Neural cell (in vitro differentiated cells): ENCODE measurements around the gene GHRL. TPM values are rescaled to one million over a fixed set of nuclear protein-coding genes. Genes with fewer than 3 reads are reported as not detected.

ENCODE experiments used
- H2AFZ ChIP-seq: fragments of 200-600, 300-800 bp; sonication (generic), shearing (Covaris generic); 2 replicates; pipeline ENCODE4 v1.6.0; 2014; ENCODE audit warnings: low read depth, mild to moderate bottlenecking, antibody characterized with exemption, low read length, moderate library complexity
- H3F3A ChIP-seq: fragments of 200-600 bp; shearing (Covaris generic); 2 replicates; pipeline ENCODE4 v1.6.1; 2016; ENCODE audit warnings: mild to moderate bottlenecking, moderate library complexity, mixed read lengths, antibody characterized with exemption, low read length; ENCODE audit not compliant: insufficient read depth, poor library complexity, severe bottlenecking
- H3K27ac ChIP-seq: fragments of 200-600, 300-800 bp; sonication (generic), shearing (Covaris generic); 2 replicates; pipeline ENCODE4 v1.5.1; 2014; ENCODE audit warnings: mild to moderate bottlenecking, low read length, moderate library complexity
- H3K27me3 ChIP-seq: fragments of 300-800, 200-600 bp; sonication (generic), shearing (Covaris generic); 2 replicates; pipeline ENCODE4 v1.6.0; 2014; ENCODE audit warnings: mild to moderate bottlenecking, low read depth, low read length, moderate library complexity; ENCODE audit not compliant: insufficient read depth
- H3K36me3 ChIP-seq: fragments of 300-800, 200-600 bp; sonication (generic), shearing (Covaris generic); 2 replicates; pipeline ENCODE4 v1.5.1; 2014; ENCODE audit warnings: mild to moderate bottlenecking, antibody characterized with exemption, low read length, moderate library complexity; ENCODE audit not compliant: insufficient read depth
- H3K4me2 ChIP-seq: fragments of 300-800, 200-600 bp; sonication (generic), shearing (Covaris generic); 2 replicates; pipeline ENCODE4 v1.6.0; 2014; ENCODE audit warnings: mild to moderate bottlenecking, low read length
- H3K4me3 ChIP-seq: fragments of 300-800, 200-600 bp; sonication (generic), shearing (Covaris generic); 2 replicates; pipeline ENCODE4 v1.5.1; 2014; ENCODE audit warnings: mild to moderate bottlenecking, low read length, moderate library complexity
- H3K79me2 ChIP-seq: fragments of 200-600 bp; shearing (Covaris generic); replicated peaks from 2 replicates; pipeline ENCODE4 v1.6.0; 2014; ENCODE audit warnings: mild to moderate bottlenecking, low read length, moderate library complexity; ENCODE audit not compliant: insufficient read depth
- H3K9ac ChIP-seq: fragments of 300-800, 200-600 bp; sonication (generic), shearing (Covaris generic); 2 replicates; pipeline ENCODE4 v1.6.1; 2016; ENCODE audit warnings: mild to moderate bottlenecking, low read length, mixed read lengths
- H3K9me2 ChIP-seq: fragments of 200-600 bp; shearing (Covaris generic); 2 replicates; pipeline ENCODE4 v1.6.1; 2016; ENCODE audit warnings: mild to moderate bottlenecking, low read length, mixed read lengths; ENCODE audit not compliant: insufficient read depth
- H3K9me3 ChIP-seq: fragments of 200-600, 300-800 bp; sonication (generic), shearing (Covaris generic); 2 replicates; pipeline ENCODE4 v1.6.1; 2016; ENCODE audit warnings: mild to moderate bottlenecking, mixed run types, low read length, moderate library complexity, mixed read lengths
- H4K20me1 ChIP-seq: fragments of 200-600 bp; shearing (Covaris generic); 2 replicates; pipeline ENCODE4 v1.6.1; 2016; ENCODE audit warnings: mild to moderate bottlenecking, mixed run types; ENCODE audit not compliant: insufficient read depth
- CTCF ChIP-seq: fragments of 450-650 bp; IDR thresholded peaks from 2 replicates; pipeline ENCODE4 v1.5.1; 2014; ENCODE audit warnings: antibody characterized with exemption, mild to moderate bottlenecking, moderate library complexity; ENCODE audit not compliant: poor library complexity, severe bottlenecking
- EP300 ChIP-seq: fragments of 450-650 bp; conservative IDR thresholded peaks from 2 replicates; pipeline ENCODE4 v1.6.1; 2014; ENCODE audit warnings: antibody characterized with exemption, mild to moderate bottlenecking, moderate library complexity; ENCODE audit not compliant: poor library complexity, severe bottlenecking
- EZH2 ChIP-seq: fragments of 200-600, 300-800 bp; shearing (Covaris generic), sonication (generic); IDR thresholded peaks from 2 replicates; pipeline ENCODE4 v1.6.1; 2014; ENCODE audit warnings: antibody characterized with exemption, low read length, borderline replicate concordance, mild to moderate bottlenecking; ENCODE audit not compliant: insufficient read depth, poor library complexity, severe bottlenecking
- MXI1 ChIP-seq: fragments of 450-650 bp; conservative IDR thresholded peaks from 2 replicates; pipeline ENCODE4 v1.6.1; 2014; ENCODE audit warnings: antibody characterized with exemption, mild to moderate bottlenecking; ENCODE audit not compliant: poor library complexity, severe bottlenecking
- POLR2AphosphoS5 ChIP-seq: IDR thresholded peaks from 2 replicates; pipeline ENCODE4 v1.6.1; 2012
- RAD21 ChIP-seq: fragments of 450-650 bp; conservative IDR thresholded peaks from 2 replicates; pipeline ENCODE4 v1.6.1; 2014; ENCODE audit warnings: antibody characterized with exemption, mild to moderate bottlenecking, moderate library complexity
- REST ChIP-seq: IDR thresholded peaks from 2 replicates; pipeline ENCODE4 v1.6.1; 2012; ENCODE audit warnings: borderline replicate concordance
- SMC3 ChIP-seq: fragments of 450-650 bp; conservative IDR thresholded peaks from 2 replicates; pipeline ENCODE4 v1.6.1; 2014; ENCODE audit warnings: antibody characterized with exemption, mild to moderate bottlenecking, moderate library complexity; ENCODE audit not compliant: poor library complexity
- TAF1 ChIP-seq: IDR thresholded peaks from 2 replicates; pipeline ENCODE4 v1.6.1; 2012; ENCODE audit warnings: low read depth
- polyA plus RNA-seq: library from polyadenylated mRNA; depleted of rRNA; stranded (reverse); fragments of >200 nt; gene quantifications from 2 replicates; pipeline ENCODE4 v1.2.3, GENCODE V29; 2014

Gene GHRL
- polyA plus RNA-seq, 1 donor from 2014 or later = 2.8 TPM

- H3K9me2 ChIP-seq = no peaks in the 10 kb centered on the region
- H3K79me2 ChIP-seq = no peaks in the 10 kb centered on the region
- H3K36me3 ChIP-seq = no peaks in the 10 kb centered on the region
- H3K4me3 ChIP-seq = no peak overlapping the region
- H3K27ac ChIP-seq = no peak overlapping the region
- no peaks in the 10 kb centered on the region for H3K27me3 ChIP-seq
- H3F3A ChIP-seq = no peaks in the 10 kb centered on the region
- no peak overlapping the region for H3K4me2 ChIP-seq
- H3K9me3 ChIP-seq = no peaks in the 10 kb centered on the region
- TF ChIP-seq POLR2AphosphoS5 (no peak), EZH2 (no peak), SMC3 (no peak)
- H4K20me1 ChIP-seq = no peaks in the 10 kb centered on the region
- no peak overlapping the region for H3K9ac ChIP-seq
- H2AFZ ChIP-seq = no peak overlapping the region
Measured at GRCh38 chr3:10338164-10338470, 45.4 kb upstream of the GHRL start.

- Histone ChIP-seq H3K27me3 (no peaks in the 10 kb centered on the region), H4K20me1 (no peaks in the 10 kb centered on the region), H3K36me3 (no peaks in the 10 kb centered on the region), H2AFZ (no peak overlapping the region), H3K9ac (no peak overlapping the region), H3K9me2 (no peaks in the 10 kb centered on the region), H3F3A (no peaks in the 10 kb centered on the region), H3K9me3 (no peaks in the 10 kb centered on the region), H3K4me2 (no peak overlapping the region), H3K4me3 (no peak overlapping the region), H3K79me2 (no peaks in the 10 kb centered on the region), H3K27ac (no peak overlapping the region)
- no peak for TF ChIP-seq MXI1
- TF ChIP-seq SMC3 = no peak
- TF ChIP-seq CTCF = no peak
- TF ChIP-seq REST = no peak
- TF ChIP-seq EZH2 = no peak
- TF ChIP-seq EP300 = no peak
- no peak for TF ChIP-seq RAD21
- no peak for TF ChIP-seq POLR2AphosphoS5
- no peak for TF ChIP-seq TAF1
Measured at GRCh38 chr3:10337323-10338163, 44.8 kb upstream of the GHRL start.
